ENCODE data around the gene PRKCZ. TPM values are rescaled to one million over a fixed set of nuclear protein-coding genes. Genes with fewer than 3 reads are reported as not detected.
A peak's percentile ranks its signal among the peaks of the same experiment; 100 is the strongest.

The PRKCZ gene
- total and polyA plus RNA-seq, 9 of the 15 experiments (the other 6 are each of a cell fraction or from before 2014, with no cell fraction given) = 0.07 to 3.1 (median 1.3) TPM

DNA sequence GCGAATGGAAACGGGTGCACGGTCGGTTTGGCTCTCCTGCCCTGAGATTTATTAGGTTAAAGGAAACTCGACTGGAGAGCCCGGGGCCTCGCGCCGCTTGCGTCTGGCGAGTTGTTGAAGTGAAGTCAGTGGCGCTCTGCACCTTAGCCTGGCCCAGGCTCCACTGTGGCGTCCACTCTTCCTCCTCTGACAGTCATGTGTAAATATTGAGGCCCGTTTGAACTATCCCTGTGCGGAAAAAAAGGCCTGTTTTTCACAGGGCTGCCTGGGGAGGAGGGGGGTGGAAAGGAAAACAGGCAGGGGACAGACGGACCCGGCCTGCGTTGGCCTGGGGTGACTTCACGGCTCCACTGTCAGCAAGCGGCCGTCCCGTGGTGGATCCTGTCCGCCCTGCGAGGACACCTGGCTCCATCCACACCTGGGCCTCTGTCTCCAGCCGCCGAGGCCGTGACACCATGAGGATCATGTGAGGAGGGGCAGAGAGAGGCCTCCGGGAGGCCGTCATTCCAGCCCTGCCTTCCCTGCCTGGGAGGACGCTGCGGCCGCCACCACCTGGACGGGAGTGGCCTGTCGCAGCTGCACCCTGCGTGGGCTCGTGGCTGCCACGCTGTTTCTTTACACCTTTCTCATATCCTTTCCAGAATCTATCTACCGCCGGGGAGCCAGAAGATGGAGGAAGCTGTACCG is 84.6 kb downstream of the PRKCZ start (continued):
- TF ChIP-seq IFI16 (CRISPR knock-in tag; IDR thresholded peaks at IDR 0.05) (no peak), SMARCC2 (IDR thresholded peaks at IDR 0.05; ENCODE audit: low read depth) (no peak)

DNA sequence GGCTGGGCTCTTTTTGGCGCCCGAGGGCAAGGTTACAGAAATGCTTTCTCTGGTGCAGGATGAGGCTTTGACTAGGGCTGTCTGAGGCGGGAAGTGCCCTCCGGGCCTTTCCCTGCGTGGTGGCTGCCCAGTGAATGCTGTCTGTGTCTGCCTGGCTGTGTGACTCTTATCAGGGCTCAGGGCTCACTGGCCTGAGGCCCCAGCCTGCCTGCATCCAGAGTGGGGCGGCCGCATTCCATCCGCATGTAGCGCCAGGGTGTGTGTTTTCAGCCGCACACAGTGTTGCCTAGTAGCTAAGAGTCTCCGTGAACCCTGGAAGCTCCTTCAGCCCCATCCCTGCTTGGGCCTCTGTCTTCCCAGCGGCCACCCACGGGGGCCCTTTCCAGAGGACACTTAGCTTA is 85.2 kb downstream of the PRKCZ start:
- BruUV-seq (replicated peaks) = no TSS peak
- H3K79me2 ChIP-seq (ENCODE audit: control insufficient read depth, insufficient read depth, low read length) = no peaks in the 10 kb centered on the region
- H4K20me1 ChIP-seq (replicated peaks; ENCODE audit: control insufficient read depth, insufficient read depth, low read length) = 0 out of 2 replicates have a peak, but pooled peaks cover 12% of the 10 kb centered on the region
- no peak overlapping the region for H3K4me3 ChIP-seq
- H3K9me3 ChIP-seq (replicated peaks; ENCODE audit: control insufficient read depth, insufficient read depth, low read depth, low read length) = no peaks in the 10 kb centered on the region
- in situ Hi-C loops (cut with MboI) = no loop called here
- no peak overlapping the region for H3K27ac ChIP-seq (ENCODE audit: extremely low read depth, low read depth, low read length)
- no peaks in the 10 kb centered on the region for H3K36me3 ChIP-seq (ENCODE audit: control insufficient read depth, insufficient read depth, low read length)
- WGBS (ENCODE audit: insufficient coverage, low coverage, missing lambda C conversion rate) = 20% methylated on average over 13 of the region's 13 CpGs
- H3K4me2 ChIP-seq (ENCODE audit: insufficient read depth, low read length) = no peak overlapping the region
- peaks cover 8 to 43% of the 10 kb centered on the region in 2 experiments for H3K4me1 ChIP-seq (replicated peaks in 1 of 2; ENCODE audit: control insufficient read depth in 2 of 2, insufficient read depth in 2 of 2, low read length in 2 of 2)
- TF ChIP-seq GTF2E2 (tag; IDR thresholded peaks at IDR 0.05) (no peak), ETV5 (CRISPR knock-in tag; IDR thresholded peaks at IDR 0.05; ENCODE audit: low read depth) (no peak), PHF21A (IDR thresholded peaks at IDR 0.05; ENCODE audit: borderline replicate concordance, low read depth) (no peak), ZNF583 (CRISPR knock-in tag; IDR thresholded peaks at IDR 0.05) (no peak), TBP (optimal IDR thresholded peaks at IDR 0.05; ENCODE audit: low read depth, low read length) (no peak), XRCC4 (IDR thresholded peaks at IDR 0.05; ENCODE audit: extremely low read depth, insufficient read depth, insufficient read length) (no peak), JUNB (CRISPR knock-in tag; conservative IDR thresholded peaks at IDR 0.05) (no peak), ZNF695 (CRISPR knock-in tag; IDR thresholded peaks at IDR 0.05) (no peak), BDP1 (IDR thresholded peaks at IDR 0.05; ENCODE audit: insufficient read depth, insufficient read length) (no peak), RBM25 (IDR thresholded peaks at IDR 0.05; ENCODE audit: low read depth, low read length, severe bottlenecking) (no peak), SAFB (IDR thresholded peaks at IDR 0.05; ENCODE audit: borderline replicate concordance, low read depth, low read length) (no peak), ZFP30 (CRISPR knock-in tag; IDR thresholded peaks at IDR 0.05; ENCODE audit: borderline replicate concordance) (no peak), CREBBP (IDR thresholded peaks at IDR 0.05; ENCODE audit: low read depth, low read length) (no peak)
- TF ChIP-seq, protein P1, sequence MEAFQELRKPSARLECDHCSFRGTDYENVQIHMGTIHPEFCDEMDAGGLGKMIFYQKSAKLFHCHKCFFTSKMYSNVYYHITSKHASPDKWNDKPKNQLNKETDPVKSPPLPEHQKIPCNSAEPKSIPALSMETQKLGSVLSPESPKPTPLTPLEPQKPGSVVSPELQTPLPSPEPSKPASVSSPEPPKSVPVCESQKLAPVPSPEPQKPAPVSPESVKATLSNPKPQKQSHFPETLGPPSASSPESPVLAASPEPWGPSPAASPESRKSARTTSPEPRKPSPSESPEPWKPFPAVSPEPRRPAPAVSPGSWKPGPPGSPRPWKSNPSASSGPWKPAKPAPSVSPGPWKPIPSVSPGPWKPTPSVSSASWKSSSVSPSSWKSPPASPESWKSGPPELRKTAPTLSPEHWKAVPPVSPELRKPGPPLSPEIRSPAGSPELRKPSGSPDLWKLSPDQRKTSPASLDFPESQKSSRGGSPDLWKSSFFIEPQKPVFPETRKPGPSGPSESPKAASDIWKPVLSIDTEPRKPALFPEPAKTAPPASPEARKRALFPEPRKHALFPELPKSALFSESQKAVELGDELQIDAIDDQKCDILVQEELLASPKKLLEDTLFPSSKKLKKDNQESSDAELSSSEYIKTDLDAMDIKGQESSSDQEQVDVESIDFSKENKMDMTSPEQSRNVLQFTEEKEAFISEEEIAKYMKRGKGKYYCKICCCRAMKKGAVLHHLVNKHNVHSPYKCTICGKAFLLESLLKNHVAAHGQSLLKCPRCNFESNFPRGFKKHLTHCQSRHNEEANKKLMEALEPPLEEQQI (IDR thresholded peaks at IDR 0.05) = no peak
- H3K9ac ChIP-seq (ENCODE audit: insufficient read depth in 1 of 2, low read depth in 2 of 2, low read length in 2 of 2) = peak overlapping the region in 1 of 2 experiments; percentile 37; a peak in 1 of 4 replicates
- CTCF ChIA-PET (ENCODE audit: low intra/inter-chr PET ratio) = no interaction called here
- FAIRE-seq (no peak), DNase-seq (ENCODE audit: extremely low read depth in 1 of 4, low spot score in 3 of 4) (no peak), ATAC-seq (no peak)
- H3K9me1 ChIP-seq (ENCODE audit: control insufficient read depth, insufficient read depth, low read length) = peaks cover 7% of the 10 kb centered on the region
- POLR2A ChIA-PET = no interaction called here
- H2AFZ ChIP-seq (ENCODE audit: low read depth, low read length) = no peak overlapping the region
- H3K27me3 ChIP-seq (ENCODE audit: control insufficient read depth in 2 of 2, insufficient read depth in 2 of 2, low read length in 2 of 2) = peaks cover 42 to 71% of the 10 kb centered on the region in 2 experiments
- intact Hi-C loops (cut with micrococcal nuclease) = no loop called here
